Osteoblast (primary cell): ENCODE measurements around the gene SEZ6L. TPM values are rescaled to one million over a fixed set of nuclear protein-coding genes. Genes with fewer than 3 reads are reported as not detected.

ENCODE experiments used
- DNase-seq: peaks from one replicate; pipeline ENCODE4 v3.0.0; 2011; ENCODE audit warnings: low spot score, mixed read lengths; ENCODE audit not compliant: insufficient read length; ENCODE audit errors: missing footprints
- H2AFZ ChIP-seq: 2 replicates; pipeline ENCODE4 v1.6.0; 2011; ENCODE audit warnings: mild to moderate bottlenecking, low read length
- H3K27ac ChIP-seq: 2 replicates; pipeline ENCODE4 v1.5.1; 2011; ENCODE audit warnings: mild to moderate bottlenecking, low read depth, low read length, moderate library complexity
- H3K27me3 ChIP-seq: 2 replicates; pipeline ENCODE4 v1.6.0; 2012; ENCODE audit warnings: mild to moderate bottlenecking, control low read depth, inconsistent platforms, low read length, moderate library complexity; ENCODE audit not compliant: insufficient read depth
- H3K36me3 ChIP-seq: 2 replicates; pipeline ENCODE4 v1.5.1; 2011; ENCODE audit warnings: mild to moderate bottlenecking, low read length, control low read depth, moderate library complexity; ENCODE audit not compliant: insufficient read depth
- H3K4me1 ChIP-seq: 2 replicates; pipeline ENCODE4 v1.5.1; 2011; ENCODE audit warnings: mild to moderate bottlenecking, low read length, control low read depth, moderate library complexity; ENCODE audit not compliant: insufficient read depth
- H3K4me2 ChIP-seq: 2 replicates; pipeline ENCODE4 v1.6.0; 2011; ENCODE audit warnings: mild to moderate bottlenecking, low read length; ENCODE audit not compliant: insufficient read depth
- H3K4me3 ChIP-seq: fragments of 200-600 bp; sonication (generic); 3 replicates; pipeline ENCODE4 v1.5.1; 2012; ENCODE audit warnings: mild to moderate bottlenecking, low read length, inconsistent platforms; ENCODE audit not compliant: insufficient read depth
- H3K79me2 ChIP-seq: 2 replicates; pipeline ENCODE4 v1.6.0; 2012; ENCODE audit warnings: mild to moderate bottlenecking, low read length, control low read depth, inconsistent platforms; ENCODE audit not compliant: insufficient read depth
- H3K9me3 ChIP-seq: 2 replicates; pipeline ENCODE4 v1.5.1; 2011; ENCODE audit warnings: low read depth, low read length, control low read depth
- H4K20me1 ChIP-seq: 2 replicates; pipeline ENCODE4 v1.6.0; 2012; ENCODE audit warnings: mild to moderate bottlenecking, low read length, control low read depth; ENCODE audit not compliant: insufficient read depth
- total RNA-seq: library from RNA; depleted of rRNA; stranded (reverse); fragments of >200 nt; gene quantifications from 2 replicates; pipeline ENCODE4 v1.2.3, GENCODE V29; 2012
- TF ChIP-seq, protein P1 (sequence below): IDR thresholded peaks from 2 replicates; pipeline ENCODE4 v1.5.1; 2011; ENCODE audit warnings: mild to moderate bottlenecking, low read depth, low read length, moderate library complexity; ENCODE audit errors: extremely low read depth

Gene SEZ6L
- total RNA-seq, 1 donor, result not detected

DNA sequence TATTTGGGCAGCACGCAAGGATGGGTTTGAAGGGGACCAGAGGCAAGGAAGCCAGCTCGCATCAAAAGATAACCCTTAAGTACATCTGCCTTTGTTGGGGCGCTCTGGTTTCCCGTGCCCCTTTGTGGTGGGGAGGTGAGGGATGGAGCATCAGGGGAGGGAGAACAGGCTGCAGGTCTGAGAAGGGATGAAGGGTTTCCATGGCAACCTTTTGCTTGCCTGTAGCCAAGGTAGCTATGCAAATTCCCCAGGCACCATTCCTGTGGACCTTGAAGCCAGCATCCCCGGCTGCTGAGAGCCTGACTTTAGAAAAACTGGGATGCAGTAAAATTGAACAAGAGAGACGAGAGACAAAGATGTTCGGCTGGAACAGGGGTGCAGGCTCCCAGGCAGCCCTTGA, 75.7 kb downstream of the SEZ6L start:
- H3K27me3 ChIP-seq, result peaks cover 5% of the 10 kb centered on the region
- H3K79me2 ChIP-seq, result no peaks in the 10 kb centered on the region
- H3K4me3 ChIP-seq, result no peak overlapping the region

GRCh38 chr22:26246552-26246951, 77.3 kb downstream of the SEZ6L start:
- Histone ChIP-seq H3K27ac (no peak overlapping the region), H3K79me2 (no peaks in the 10 kb centered on the region), H2AFZ (no peak overlapping the region), H3K36me3 (no peaks in the 10 kb centered on the region), H3K27me3 (no peaks in the 10 kb centered on the region), H3K4me3 (no peak overlapping the region), H4K20me1 (no peaks in the 10 kb centered on the region), H3K9me3 (no peaks in the 10 kb centered on the region), H3K4me1 (no peaks in the 10 kb centered on the region), H3K4me2 (no peak overlapping the region)
- no peak for DNase-seq
- TF ChIP-seq, protein P1, sequence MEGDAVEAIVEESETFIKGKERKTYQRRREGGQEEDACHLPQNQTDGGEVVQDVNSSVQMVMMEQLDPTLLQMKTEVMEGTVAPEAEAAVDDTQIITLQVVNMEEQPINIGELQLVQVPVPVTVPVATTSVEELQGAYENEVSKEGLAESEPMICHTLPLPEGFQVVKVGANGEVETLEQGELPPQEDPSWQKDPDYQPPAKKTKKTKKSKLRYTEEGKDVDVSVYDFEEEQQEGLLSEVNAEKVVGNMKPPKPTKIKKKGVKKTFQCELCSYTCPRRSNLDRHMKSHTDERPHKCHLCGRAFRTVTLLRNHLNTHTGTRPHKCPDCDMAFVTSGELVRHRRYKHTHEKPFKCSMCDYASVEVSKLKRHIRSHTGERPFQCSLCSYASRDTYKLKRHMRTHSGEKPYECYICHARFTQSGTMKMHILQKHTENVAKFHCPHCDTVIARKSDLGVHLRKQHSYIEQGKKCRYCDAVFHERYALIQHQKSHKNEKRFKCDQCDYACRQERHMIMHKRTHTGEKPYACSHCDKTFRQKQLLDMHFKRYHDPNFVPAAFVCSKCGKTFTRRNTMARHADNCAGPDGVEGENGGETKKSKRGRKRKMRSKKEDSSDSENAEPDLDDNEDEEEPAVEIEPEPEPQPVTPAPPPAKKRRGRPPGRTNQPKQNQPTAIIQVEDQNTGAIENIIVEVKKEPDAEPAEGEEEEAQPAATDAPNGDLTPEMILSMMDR, result no peak

More for the DNA sequence above, 75.7 kb downstream of the SEZ6L start:
- H3K36me3 ChIP-seq, result no peaks in the 10 kb centered on the region
- no peak for DNase-seq
- H2AFZ ChIP-seq, result no peak overlapping the region
- TF ChIP-seq, protein P1, result no peak
- no peaks in the 10 kb centered on the region for H4K20me1 ChIP-seq
- no peaks in the 10 kb centered on the region for H3K9me3 ChIP-seq
- H3K27ac ChIP-seq, result no peak overlapping the region
- H3K4me2 ChIP-seq, result no peak overlapping the region
- no peaks in the 10 kb centered on the region for H3K4me1 ChIP-seq

- TF ChIP-seq, protein P1, result no peak
- Histone ChIP-seq H3K4me3 (no peak overlapping the region), H2AFZ (no peak overlapping the region), H3K79me2 (no peaks in the 10 kb centered on the region), H3K4me2 (no peak overlapping the region), H3K27me3 (no peaks in the 10 kb centered on the region), H3K36me3 (no peaks in the 10 kb centered on the region), H3K4me1 (no peaks in the 10 kb centered on the region), H4K20me1 (no peaks in the 10 kb centered on the region), H3K27ac (no peak overlapping the region), H3K9me3 (no peaks in the 10 kb centered on the region)
- no peak for DNase-seq
These were observed 82.6 kb downstream of the SEZ6L start for GRCh38 chr22:26251869-26252268.

DNA sequence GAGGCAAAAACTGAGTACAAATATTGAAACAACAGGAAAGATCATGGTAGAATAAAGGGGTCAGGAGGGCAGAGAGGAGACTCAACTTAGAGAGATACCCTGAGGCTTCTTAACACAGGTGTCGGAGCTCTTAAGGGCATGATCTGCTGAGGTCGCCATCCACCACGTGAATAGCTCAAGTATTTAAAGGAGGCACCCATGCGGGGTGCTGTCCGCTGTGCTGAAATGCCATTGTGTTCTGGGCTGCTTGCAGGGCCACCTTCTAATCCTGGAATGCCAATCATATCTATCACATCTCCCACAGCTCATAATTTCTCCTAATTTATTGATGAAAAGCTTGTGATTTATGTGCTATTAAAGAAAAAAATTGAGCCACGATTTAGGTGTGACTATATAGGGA, 90.2 kb downstream of the SEZ6L start:
- no peaks in the 10 kb centered on the region for H3K36me3 ChIP-seq
- DNase-seq, result no peak
- H2AFZ ChIP-seq, result no peak overlapping the region
- H3K27ac ChIP-seq, result no peak overlapping the region
- H4K20me1 ChIP-seq, result no peaks in the 10 kb centered on the region
- H3K4me3 ChIP-seq, result no peak overlapping the region
- H3K4me1 ChIP-seq, result no peaks in the 10 kb centered on the region
- peaks cover 2% of the 10 kb centered on the region for H3K27me3 ChIP-seq
- no peaks in the 10 kb centered on the region for H3K79me2 ChIP-seq
- no peaks in the 10 kb centered on the region for H3K9me3 ChIP-seq
- TF ChIP-seq, protein P1, result no peak
- H3K4me2 ChIP-seq, result no peak overlapping the region
